HepG2 (cell line): ENCODE measurements around the gene NCOA6. TPM values are rescaled to one million over a fixed set of nuclear protein-coding genes. Genes with fewer than 3 reads are reported as not detected.

Experiments
- AHR ChIP-seq: IDR thresholded peaks from 2 replicates; pipeline ENCODE4 v1.6.1; 2018; ENCODE audit warnings: missing genetic modification reagents, missing compliant biosample characterization
- ATF2 ChIP-seq: sonication (generic); formaldehyde crosslinking; IDR thresholded peaks from 2 replicates; pipeline ENCODE4 v1.4.0; 2020; ENCODE audit warnings: missing genetic modification reagents
- CSRNP1 ChIP-seq: sonication (generic); formaldehyde crosslinking; IDR thresholded peaks from 2 replicates; pipeline ENCODE4 v1.8.1; 2023; ENCODE audit warnings: mild to moderate bottlenecking, missing genetic modification reagents
- FOSL2 ChIP-seq: sonication (generic); formaldehyde crosslinking; IDR thresholded peaks from 2 replicates; pipeline ENCODE4 v1.4.0; 2020; ENCODE audit warnings: missing genetic modification reagents
- GTF2F1 ChIP-seq: fragments of 150-350 bp; IDR thresholded peaks from 2 replicates; pipeline ENCODE4 v1.6.1; 2014; ENCODE audit warnings: low read length
- HMGXB4 ChIP-seq, 2 experiments: sonication (generic) in 1 of 2; formaldehyde crosslinking in 1 of 2; IDR thresholded peaks; 2 replicates each; pipeline versions ENCODE4 v1.4.0 to v1.6.1; 2018 to 2020; ENCODE audit warnings: missing genetic modification reagents in 2 of 2, borderline replicate concordance in 1 of 2, low read depth in 1 of 2, mild to moderate bottlenecking in 1 of 2, missing biosample characterization in 1 of 2
- HNF4G ChIP-seq, 2 experiments: sonication (generic) in 1 of 2; formaldehyde crosslinking in 1 of 2; IDR thresholded peaks; 2 replicates each; pipeline versions ENCODE4 v1.4.0 to v1.6.1; 2011 to 2020; ENCODE audit warnings: borderline replicate concordance in 2 of 2, low read depth in 2 of 2, mild to moderate bottlenecking in 2 of 2, low read length in 1 of 2, missing genetic modification reagents in 1 of 2, moderate library complexity in 1 of 2
- HOXA3 ChIP-seq: sonication (generic); formaldehyde crosslinking; IDR thresholded peaks from 2 replicates; pipeline ENCODE4 v1.5.0; 2020; ENCODE audit warnings: missing genetic modification reagents
- ISL2 ChIP-seq: sonication (generic); formaldehyde crosslinking; IDR thresholded peaks from 2 replicates; pipeline ENCODE4 v1.5.0; 2020; ENCODE audit warnings: missing genetic modification reagents
- KDM2A ChIP-seq: sonication (generic); formaldehyde crosslinking; IDR thresholded peaks from 2 replicates; pipeline ENCODE4 v1.4.0; 2020; ENCODE audit warnings: low read depth, missing genetic modification reagents, borderline replicate concordance
- ONECUT2 ChIP-seq: sonication (generic); formaldehyde crosslinking; IDR thresholded peaks from 2 replicates; pipeline ENCODE4 v1.4.0; 2020; ENCODE audit warnings: missing genetic modification reagents
- REPIN1 ChIP-seq: sonication (generic); formaldehyde crosslinking; IDR thresholded peaks from 2 replicates; pipeline ENCODE4 v1.8.0; 2022; ENCODE audit warnings: missing genetic modification reagents, low read depth, mild to moderate bottlenecking, borderline replicate concordance
- RXRA ChIP-seq: sonication (generic); formaldehyde crosslinking; IDR thresholded peaks from 2 replicates; pipeline ENCODE4 v1.5.1; 2020; ENCODE audit warnings: missing genetic modification reagents
- YEATS4 ChIP-seq: sonication (generic); formaldehyde crosslinking; IDR thresholded peaks from 2 replicates; pipeline ENCODE4 v1.4.0; 2020; ENCODE audit warnings: missing genetic modification reagents, borderline replicate concordance
- ZIK1 ChIP-seq: sonication (generic); formaldehyde crosslinking; IDR thresholded peaks from 2 replicates; pipeline ENCODE4 v1.5.0; 2020; ENCODE audit warnings: mild to moderate bottlenecking, low read depth, missing genetic modification reagents, borderline replicate concordance
- ZNF18 ChIP-seq: sonication (generic); formaldehyde crosslinking; IDR thresholded peaks from 2 replicates; pipeline ENCODE4 v1.8.0; 2022; ENCODE audit warnings: mild to moderate bottlenecking, missing genetic modification reagents; ENCODE audit not compliant: insufficient replicate concordance
- ZNF224 ChIP-seq: sonication (generic); formaldehyde crosslinking; IDR thresholded peaks from 2 replicates; pipeline ENCODE4 v1.5.0; 2020; ENCODE audit warnings: mild to moderate bottlenecking, missing genetic modification reagents
- ZNF234 ChIP-seq: sonication (generic); formaldehyde crosslinking; conservative IDR thresholded peaks from 2 replicates; pipeline ENCODE4 v1.5.1; 2020; ENCODE audit warnings: mild to moderate bottlenecking, missing genetic modification reagents
- ZNF749 ChIP-seq: sonication (generic); formaldehyde crosslinking; IDR thresholded peaks from 2 replicates; pipeline ENCODE4 v1.8.0; 2022; ENCODE audit warnings: mild to moderate bottlenecking, missing genetic modification reagents, moderate library complexity, borderline replicate concordance
- polyA plus RNA-seq, 8 experiments: library from polyadenylated mRNA; depleted of rRNA in 3 of 8; stranded (reverse) in 7 of 8; unstranded in 1 of 8; fragments of >200 nt; fragmentation: Illumina TruSeq in 4 of 8; extraction: Trizol in 4 of 8; gene quantifications; 2 replicates each; pipeline versions ENCODE4 v1.2.1 to v1.2.3, GENCODE V29; 2011 to 2016; ENCODE audit warnings: low read depth in 4 of 8, missing spikeins in 1 of 8, mixed read lengths in 1 of 8; ENCODE audit not compliant: insufficient read depth in 1 of 8
- total RNA-seq, 5 experiments: library from RNA; depleted of rRNA; stranded (reverse); fragments of >200 nt; fragmentation: Illumina TruSeq; extraction: Trizol; gene quantifications; 2 replicates each; pipeline ENCODE4 v1.2.3, GENCODE V29; 2016; ENCODE audit warnings: low read depth in 1 of 5

NCOA6 gene
- total and polyA plus RNA-seq, 2 of the 13 experiments (the other 11 are each of a cell fraction or from before 2014, with no cell fraction given) = 11.2 to 29.3 TPM

GRCh38 chr20:34704177-34705007 lies 121.1 kb downstream of the NCOA6 start, which contains the start of gene TP53INP2 (continued):
- TF ChIP-seq RXRA (CRISPR knock-in tag) (peak; percentile 100), ZIK1 (peak; percentile 67; the same call in 1 of the 2 replicates), ZNF18 (CRISPR knock-in tag) (peak; percentile 54), HNF4G (IDR thresholded peaks at IDR 0.05; ENCODE audit: borderline replicate concordance, low read depth, low read length) (peak; percentile 55; the same call in 1 of the 2 replicates), HNF4G (CRISPR knock-in tag; IDR thresholded peaks at IDR 0.05; ENCODE audit: borderline replicate concordance, low read depth) (no peak; the same call in 1 of the 2 replicates), ZNF749 (CRISPR knock-in tag) (0 out of 2 replicates have a peak, but pooled peaks have one; percentile 65), KDM2A (CRISPR knock-in tag) (peak; percentile 74), ZNF224 (CRISPR knock-in tag) (no peak), AHR (CRISPR knock-in tag) (no peak), CSRNP1 (CRISPR knock-in tag) (peak; percentile 11; the same call in 1 of the 2 replicates), ATF2 (CRISPR knock-in tag) (peak; percentile 78), HMGXB4 (CRISPR knock-in tag; IDR thresholded peaks at IDR 0.05; ENCODE audit: borderline replicate concordance in 1 of 2, low read depth in 1 of 2) (peak in 1 of 2 experiments; percentile 48; a peak in 3 of 4 replicates), HOXA3 (CRISPR knock-in tag) (peak; percentile 92), ZNF234 (CRISPR knock-in tag) (peak; percentile 90; the same call in 1 of the 2 replicates), ONECUT2 (CRISPR knock-in tag) (no peak), FOSL2 (CRISPR knock-in tag) (peak; percentile 49), REPIN1 (CRISPR knock-in tag) (0 out of 2 replicates have a peak, but pooled peaks have one; percentile 15), GTF2F1 (0 out of 2 replicates have a peak, but pooled peaks have one; percentile 42), ISL2 (0 out of 2 replicates have a peak, but pooled peaks have one; percentile 4), YEATS4 (CRISPR knock-in tag) (peak; percentile 77)
